ENCODE data around the gene PTRH1. TPM values are rescaled to one million over a fixed set of nuclear protein-coding genes. Genes with fewer than 3 reads are reported as not detected.

PTRH1 gene
- total and polyA plus RNA-seq, 2 of the 4 experiments (the other 2 are of a cell fraction) = 5.4 to 14.8 TPM

DNA sequence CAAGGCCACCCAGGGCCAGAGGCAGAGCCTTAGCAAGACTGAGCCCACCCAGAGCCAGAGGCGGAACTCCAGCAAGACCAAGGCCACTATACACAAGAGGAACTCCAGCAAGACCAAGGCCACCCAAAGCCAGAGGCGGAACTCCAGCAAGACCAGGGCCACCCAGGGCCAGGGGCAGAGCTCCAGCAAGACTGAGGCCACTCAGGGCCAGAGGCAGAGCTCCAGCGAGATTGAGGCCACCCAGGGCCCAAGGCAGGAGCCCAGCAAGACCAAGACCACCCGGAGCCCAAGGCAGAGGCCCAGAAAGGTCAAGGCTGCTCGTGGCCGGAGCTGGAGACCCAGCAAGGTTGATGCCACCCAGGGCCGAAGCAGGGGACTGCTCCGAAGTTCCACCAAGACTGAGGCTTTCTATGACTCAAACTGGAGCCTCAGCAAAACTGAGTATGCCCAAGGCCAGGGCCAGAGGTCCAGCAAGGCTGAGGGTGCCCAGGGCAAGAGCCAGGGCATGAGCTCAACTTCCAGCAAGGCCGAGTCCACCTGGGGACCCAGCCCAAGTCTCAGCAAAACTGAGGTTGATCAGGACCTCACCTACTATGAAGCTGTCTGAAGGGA lies 15.4 kb upstream of the PTRH1 start:
- H3K9ac ChIP-seq (ENCODE audit: low read depth, low read length) = no peak overlapping the region
- dilution Hi-C loops (cut with HindIII; ENCODE audit: low sequenced_read_pairs, unreplicated experiment) (no loop called here), in situ Hi-C loops (cut with MboI; ENCODE audit: low sequenced_read_pairs) (no loop called here), intact Hi-C loops (cut with micrococcal nuclease) (loop anchor here (5.0 kb wide), 1 partner anchor 224 kb away; no protein-coding TSS in a partner anchor)
- no peak overlapping the region for H2BK20ac ChIP-seq (ENCODE audit: low read depth, low read length)
- H3K36me3 ChIP-seq (ENCODE audit: control insufficient read depth, insufficient read depth, low read length) = peaks cover 5% of the 10 kb centered on the region; the same call in 1 of the 2 replicates
- DNase-seq = no peak
- no peak overlapping the region for H3K14ac ChIP-seq (replicated peaks; ENCODE audit: low read depth, low read length)
- ATAC-seq (ENCODE audit: low read depth) = no peak
- no peak overlapping the region for H2BK5ac ChIP-seq (ENCODE audit: low read depth, low read length, poor library complexity, severe bottlenecking)
- H4K8ac ChIP-seq (ENCODE audit: low read depth in 2 of 2, low read length in 2 of 2) = no peak overlapping the region
- no peak overlapping the region for H2BK15ac ChIP-seq (ENCODE audit: low read depth, low read length)
- 86% methylated on average over 7 of the region's 9 CpGs; no CpG with 5 or more reads in 1 of the 2 experiments for WGBS, 2 experiments (ENCODE audit: extremely low coverage in 2 of 2, insufficient read length in 1 of 2)
- no peaks in the 10 kb centered on the region for H3K9me1 ChIP-seq (ENCODE audit: insufficient read depth, low read length)
- H2AK9ac ChIP-seq (replicated peaks; ENCODE audit: low read depth, low read length, poor library complexity) = no peak overlapping the region
- no peak overlapping the region for H4K91ac ChIP-seq (ENCODE audit: insufficient read depth, low read depth, low read length)
- no peak overlapping the region for H3K4me2 ChIP-seq (ENCODE audit: low read depth, low read length)
- H3K4ac ChIP-seq (ENCODE audit: low read depth, low read length) = no peak overlapping the region
- ChIA-PET POLR2A (ENCODE audit: unreplicated experiment) (no interaction called here), CTCF (interaction anchor here (0.6 kb wide), 1 partner anchor 241 kb away, joined by 3 read pairs; no protein-coding TSS in a partner anchor)
- H4K20me1 ChIP-seq (ENCODE audit: insufficient read depth, low read length) = no peaks in the 10 kb centered on the region
- no peak overlapping the region for H3K27ac ChIP-seq (ENCODE audit: insufficient read depth, low read length)
- H3K79me1 ChIP-seq (ENCODE audit: low read depth in 1 of 2, low read length in 2 of 2) = peaks cover 4 to 12% of the 10 kb centered on the region in 2 experiments; a peak in 2 of 4 replicates
- no peak overlapping the region for H3K23ac ChIP-seq (ENCODE audit: low read depth, low read length)
- no peak overlapping the region for H2BK120ac ChIP-seq (ENCODE audit: low read depth, low read length)
- no peak overlapping the region for H2AK5ac ChIP-seq (ENCODE audit: low read depth, low read length)
- no peak overlapping the region for H3K56ac ChIP-seq (ENCODE audit: extremely low read depth, insufficient read depth, low read length)
- no peak overlapping the region for H2AFZ ChIP-seq (replicated peaks; ENCODE audit: low read length, poor library complexity)
- H3K18ac ChIP-seq (ENCODE audit: low read depth, low read length) = no peak overlapping the region
- BruUV-seq (replicated peaks) = no TSS peak
- no peak overlapping the region for H3K4me3 ChIP-seq (ENCODE audit: insufficient read depth, low read depth, low read length)
- H3K27me3 ChIP-seq (ENCODE audit: control insufficient read depth, insufficient read depth, low read length) = no peaks in the 10 kb centered on the region
- no peak overlapping the region for H4K5ac ChIP-seq (ENCODE audit: low read depth, low read length)
- peaks cover 6% of the 10 kb centered on the region for H3K4me1 ChIP-seq (ENCODE audit: control insufficient read depth, insufficient read depth, low read length)
- H3K9me3 ChIP-seq (ENCODE audit: control insufficient read depth, insufficient read depth, low read length) = no peaks in the 10 kb centered on the region
- TF ChIP-seq BHLHE40 (IDR thresholded peaks at IDR 0.05; ENCODE audit: low read depth, low read length) (no peak), CTCF (conservative IDR thresholded peaks at IDR 0.05; ENCODE audit: low read depth, low read length) (no peak), MXI1 (IDR thresholded peaks at IDR 0.05; ENCODE audit: borderline replicate concordance, low read depth, low read length) (no peak), ELK1 (IDR thresholded peaks at IDR 0.05; ENCODE audit: borderline replicate concordance, low read depth, low read length) (no peak), SMC3 (IDR thresholded peaks at IDR 0.05; ENCODE audit: low read depth, low read length) (no peak), RFX5 (IDR thresholded peaks at IDR 0.05; ENCODE audit: low read depth, low read length) (no peak), POLR2A (IDR thresholded peaks at IDR 0.05; ENCODE audit: low read depth, low read length) (no peak), CEBPB (IDR thresholded peaks at IDR 0.05; ENCODE audit: low read depth, low read length) (no peak), MAFK (IDR thresholded peaks at IDR 0.05; ENCODE audit: low read depth, low read length) (no peak), CHD1 (IDR thresholded peaks at IDR 0.05; ENCODE audit: low read depth, low read length) (no peak), FOS (IDR thresholded peaks at IDR 0.05; ENCODE audit: low read depth, low read length) (no peak), NFE2L2 (IDR thresholded peaks at IDR 0.05; ENCODE audit: low read depth, low read length) (no peak), RAD21 (IDR thresholded peaks at IDR 0.05; ENCODE audit: low read length) (no peak), RCOR1 (IDR thresholded peaks at IDR 0.05; ENCODE audit: insufficient replicate concordance, low read length) (no peak), MAZ (IDR thresholded peaks at IDR 0.05; ENCODE audit: borderline replicate concordance, low read depth, low read length) (no peak)
- TF ChIP-seq, protein P1, sequence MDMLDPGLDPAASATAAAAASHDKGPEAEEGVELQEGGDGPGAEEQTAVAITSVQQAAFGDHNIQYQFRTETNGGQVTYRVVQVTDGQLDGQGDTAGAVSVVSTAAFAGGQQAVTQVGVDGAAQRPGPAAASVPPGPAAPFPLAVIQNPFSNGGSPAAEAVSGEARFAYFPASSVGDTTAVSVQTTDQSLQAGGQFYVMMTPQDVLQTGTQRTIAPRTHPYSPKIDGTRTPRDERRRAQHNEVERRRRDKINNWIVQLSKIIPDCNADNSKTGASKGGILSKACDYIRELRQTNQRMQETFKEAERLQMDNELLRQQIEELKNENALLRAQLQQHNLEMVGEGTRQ (IDR thresholded peaks at IDR 0.05; ENCODE audit: low read depth, low read length) = no peak

Measured in IMR-90 (cell line).